Type B pancreatic cell (in vitro differentiated cells): Measurements from ENCODE around the gene UGT1A9. TPM values are rescaled to one million over a fixed set of nuclear protein-coding genes. Genes with fewer than 3 reads are reported as not detected.

Source experiments
- DNase-seq: peaks from one replicate; pipeline ENCODE4 v3.0.0; 2021; ENCODE audit warnings: mixed read lengths; ENCODE audit not compliant: unreplicated experiment; ENCODE audit errors: extremely low spot score
- H3K27ac Mint-ChIP-seq: 2 replicates; pipeline ENCODE4 v1.8.0; 2021; ENCODE audit warnings: mild to moderate bottlenecking, mixed read lengths
- H3K27me3 Mint-ChIP-seq: 2 replicates; pipeline ENCODE4 v1.8.0; 2021; ENCODE audit warnings: mixed read lengths
- H3K36me3 Mint-ChIP-seq: 2 replicates; pipeline ENCODE4 v1.8.0; 2021; ENCODE audit warnings: mixed read lengths
- H3K4me1 Mint-ChIP-seq: one replicate; pipeline ENCODE4 v1.8.0; 2021; ENCODE audit warnings: mixed read lengths; ENCODE audit not compliant: unreplicated experiment
- H3K4me3 Mint-ChIP-seq: 2 replicates; pipeline ENCODE4 v1.8.0; 2021; ENCODE audit warnings: mild to moderate bottlenecking, mixed read lengths
- H3K9me3 Mint-ChIP-seq: 2 replicates; pipeline ENCODE4 v1.8.0; 2021; ENCODE audit warnings: mixed read lengths
- total RNA-seq: library from RNA; stranded (reverse); gene quantifications from 2 replicates; pipeline ENCODE4 v1.2.1, GENCODE V29; 2021; ENCODE audit warnings: low replicate concordance
- TF ChIP-seq, protein P1 (sequence below): fragments of 200-600 bp; sonication (generic); conservative IDR thresholded peaks from 2 replicates; pipeline ENCODE4 v1.5.0; 2021; ENCODE audit warnings: antibody characterized with exemption, mild to moderate bottlenecking

UGT1A9 gene
- total RNA-seq, 1 donor from 2014 or later, result not detected

DNA sequence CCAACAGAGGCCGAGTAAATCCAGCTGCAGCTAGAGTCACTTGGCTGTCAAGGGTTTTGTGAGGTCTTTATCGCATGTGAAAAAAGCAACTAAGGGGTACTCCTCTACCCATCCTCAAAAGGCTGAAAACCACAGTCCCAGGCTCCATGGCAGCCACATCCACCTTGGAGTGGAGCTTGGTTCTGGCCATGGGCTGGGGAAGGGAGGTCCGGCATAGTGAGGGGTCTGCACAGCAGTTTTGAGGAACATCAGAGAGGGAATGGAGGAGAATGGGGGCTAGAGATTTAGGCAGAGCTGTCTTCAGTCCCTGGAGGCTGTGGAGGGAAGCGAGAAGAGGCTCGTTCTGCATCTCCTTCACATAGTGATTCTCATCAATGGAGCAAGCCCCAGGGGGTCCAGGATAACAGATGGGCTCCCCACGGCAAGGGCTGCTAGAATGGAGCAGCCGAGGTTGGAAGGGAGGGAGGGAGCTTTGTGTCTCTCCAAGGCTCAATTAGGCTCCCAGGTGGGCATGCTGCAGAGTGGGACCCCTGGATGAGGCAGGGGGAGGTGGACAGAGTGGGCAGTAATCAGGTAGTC is 127.5 kb downstream of the UGT1A9 start:
- Mint-ChIP-seq H3K27me3 (peaks cover 17% of the 10 kb centered on the region), H3K36me3 (no peaks in the 10 kb centered on the region), H3K27ac (no peak overlapping the region), H3K9me3 (no peaks in the 10 kb centered on the region), H3K4me3 (no peak overlapping the region), H3K4me1 (no peaks in the 10 kb centered on the region)
- DNase-seq, result peak; percentile 49
- TF ChIP-seq, protein P1, sequence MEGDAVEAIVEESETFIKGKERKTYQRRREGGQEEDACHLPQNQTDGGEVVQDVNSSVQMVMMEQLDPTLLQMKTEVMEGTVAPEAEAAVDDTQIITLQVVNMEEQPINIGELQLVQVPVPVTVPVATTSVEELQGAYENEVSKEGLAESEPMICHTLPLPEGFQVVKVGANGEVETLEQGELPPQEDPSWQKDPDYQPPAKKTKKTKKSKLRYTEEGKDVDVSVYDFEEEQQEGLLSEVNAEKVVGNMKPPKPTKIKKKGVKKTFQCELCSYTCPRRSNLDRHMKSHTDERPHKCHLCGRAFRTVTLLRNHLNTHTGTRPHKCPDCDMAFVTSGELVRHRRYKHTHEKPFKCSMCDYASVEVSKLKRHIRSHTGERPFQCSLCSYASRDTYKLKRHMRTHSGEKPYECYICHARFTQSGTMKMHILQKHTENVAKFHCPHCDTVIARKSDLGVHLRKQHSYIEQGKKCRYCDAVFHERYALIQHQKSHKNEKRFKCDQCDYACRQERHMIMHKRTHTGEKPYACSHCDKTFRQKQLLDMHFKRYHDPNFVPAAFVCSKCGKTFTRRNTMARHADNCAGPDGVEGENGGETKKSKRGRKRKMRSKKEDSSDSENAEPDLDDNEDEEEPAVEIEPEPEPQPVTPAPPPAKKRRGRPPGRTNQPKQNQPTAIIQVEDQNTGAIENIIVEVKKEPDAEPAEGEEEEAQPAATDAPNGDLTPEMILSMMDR, result no peak

DNA sequence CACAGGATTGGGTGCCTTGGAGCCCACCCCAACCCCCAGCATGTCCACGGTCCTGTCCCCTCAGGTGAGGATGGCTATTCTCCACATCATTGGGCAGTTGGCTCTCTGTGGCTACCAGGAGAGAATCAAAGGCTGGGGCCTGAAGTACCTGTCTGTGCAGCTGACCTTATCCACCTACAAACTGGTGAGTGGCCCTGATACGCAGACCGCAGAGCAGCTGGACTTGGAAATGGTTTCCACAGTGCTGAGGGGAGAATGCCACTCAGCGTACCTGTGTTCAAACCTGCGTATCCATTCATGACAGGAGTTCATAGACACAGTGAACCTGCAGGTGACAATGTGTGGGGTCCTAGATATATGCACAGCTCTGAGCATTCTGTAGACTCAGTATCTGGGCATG is 128.0 kb downstream of the UGT1A9 start:
- H3K27me3 Mint-ChIP-seq, result peaks cover 21% of the 10 kb centered on the region

DNA sequence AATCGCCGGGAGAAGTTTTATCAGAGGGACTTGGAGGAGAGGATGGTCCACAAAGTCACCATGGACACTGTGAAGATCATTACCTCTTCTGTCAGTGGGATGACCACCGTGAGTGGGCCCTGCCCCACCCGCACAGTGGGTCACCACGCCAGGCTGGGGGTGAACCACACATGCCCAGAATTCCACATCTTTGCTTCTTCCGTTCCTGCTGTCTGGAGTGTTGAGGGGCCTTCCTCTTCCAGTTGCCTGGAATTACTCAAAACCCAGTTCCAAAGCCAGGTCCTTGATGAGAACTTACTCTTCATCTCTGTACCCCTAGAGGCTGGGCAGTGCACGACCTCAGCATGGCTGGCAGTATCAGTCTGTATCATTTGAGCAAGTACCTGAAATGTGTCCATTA is 128.5 kb downstream of the UGT1A9 start:
- DNase-seq, result no peak
- TF ChIP-seq, protein P1, result no peak
- peaks cover 25% of the 10 kb centered on the region for H3K27me3 Mint-ChIP-seq
- H3K4me3 Mint-ChIP-seq, result no peak overlapping the region
- H3K4me1 Mint-ChIP-seq, result no peaks in the 10 kb centered on the region
- no peaks in the 10 kb centered on the region for H3K9me3 Mint-ChIP-seq
- H3K27ac Mint-ChIP-seq, result no peak overlapping the region
- H3K36me3 Mint-ChIP-seq, result no peaks in the 10 kb centered on the region

More for the DNA sequence above, 128.0 kb downstream of the UGT1A9 start:
- H3K4me3 Mint-ChIP-seq, result no peak overlapping the region
- H3K9me3 Mint-ChIP-seq, result no peaks in the 10 kb centered on the region
- no peak overlapping the region for H3K27ac Mint-ChIP-seq
- TF ChIP-seq, protein P1, result no peak
- DNase-seq, result no peak
- no peaks in the 10 kb centered on the region for H3K36me3 Mint-ChIP-seq
- no peaks in the 10 kb centered on the region for H3K4me1 Mint-ChIP-seq

DNA sequence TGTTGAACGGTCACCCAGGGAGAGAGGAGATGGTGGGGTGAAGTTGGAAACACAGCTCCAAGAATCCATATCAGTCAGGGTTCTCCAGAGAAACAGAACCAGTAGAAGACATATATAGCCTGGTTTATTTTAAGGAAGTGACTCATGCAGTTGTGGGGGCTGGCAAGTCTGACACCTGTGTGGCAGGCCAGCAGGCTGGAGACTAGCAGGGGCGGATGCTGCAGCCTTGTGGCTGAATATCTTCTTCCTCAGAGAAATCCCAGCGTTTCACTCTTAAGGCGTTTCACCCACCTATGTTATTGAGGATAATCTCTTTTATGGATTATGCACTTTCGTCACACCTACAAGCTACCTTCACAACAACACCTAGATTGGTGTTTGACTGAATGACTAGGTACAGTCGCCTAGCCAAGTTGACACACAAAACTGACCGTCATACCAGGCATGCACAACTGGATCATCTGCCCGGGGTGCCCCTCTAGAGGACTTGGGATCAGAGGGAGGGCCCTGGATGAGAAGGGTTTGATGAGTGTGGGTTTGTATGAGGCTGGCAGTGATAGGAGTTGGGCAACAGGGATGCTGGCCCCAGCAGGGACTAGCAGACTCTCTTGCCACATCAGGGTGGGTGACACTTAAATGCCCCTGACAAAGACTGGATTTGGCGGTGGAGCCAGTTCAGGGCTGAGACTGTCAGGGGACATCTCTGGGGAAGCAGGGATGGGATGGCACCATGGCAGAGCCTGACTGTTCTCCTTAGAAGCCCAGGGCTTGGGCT is 129.8 kb downstream of the UGT1A9 start:
- no peaks in the 10 kb centered on the region for H3K4me1 Mint-ChIP-seq
- no peak overlapping the region for H3K4me3 Mint-ChIP-seq
- no peak overlapping the region for H3K27ac Mint-ChIP-seq

DNA sequence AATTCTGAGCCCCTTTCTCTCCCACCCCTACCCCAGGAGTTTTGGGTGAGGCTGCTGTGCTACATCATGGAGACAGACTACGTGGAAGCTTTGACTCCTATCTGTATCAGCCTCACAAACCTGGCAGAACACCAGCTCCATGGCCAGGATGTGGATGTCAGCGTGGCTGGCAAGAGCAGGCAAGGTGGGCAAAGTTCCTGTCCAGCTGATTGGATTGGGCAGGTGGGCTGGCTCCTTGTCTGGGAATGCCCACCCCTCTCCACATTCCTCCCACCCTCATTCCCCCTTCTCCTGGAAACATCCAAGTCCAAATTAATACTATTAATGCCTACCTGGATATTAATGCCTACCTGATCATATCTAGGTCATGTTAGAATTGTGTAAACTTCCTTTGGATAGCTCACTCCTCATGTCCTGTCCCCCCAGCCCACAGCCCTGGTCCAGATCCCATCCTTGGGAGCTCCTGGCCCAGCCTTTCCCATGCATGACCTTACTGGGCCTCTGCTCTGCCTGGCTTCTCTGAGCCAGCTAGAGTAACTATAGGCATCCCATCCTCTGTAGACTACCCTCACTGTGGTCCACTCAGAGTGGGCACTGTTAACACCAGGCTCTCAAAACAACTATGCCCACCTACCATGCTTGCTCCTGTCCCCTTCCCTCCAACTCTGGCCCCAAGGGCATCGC is 130.6 kb downstream of the UGT1A9 start:
- no peak overlapping the region for H3K4me3 Mint-ChIP-seq
- TF ChIP-seq, protein P1, result no peak
- H3K4me1 Mint-ChIP-seq, result no peaks in the 10 kb centered on the region
- H3K27ac Mint-ChIP-seq, result no peak overlapping the region
- H3K9me3 Mint-ChIP-seq, result no peaks in the 10 kb centered on the region
- H3K36me3 Mint-ChIP-seq, result no peaks in the 10 kb centered on the region
- DNase-seq, result peak; percentile 50
- peaks cover 27% of the 10 kb centered on the region for H3K27me3 Mint-ChIP-seq

More for the DNA sequence above, 129.8 kb downstream of the UGT1A9 start:
- peak; percentile 43 for DNase-seq
- no peaks in the 10 kb centered on the region for H3K9me3 Mint-ChIP-seq
- TF ChIP-seq, protein P1, result no peak
- H3K27me3 Mint-ChIP-seq, result peaks cover 27% of the 10 kb centered on the region
- no peaks in the 10 kb centered on the region for H3K36me3 Mint-ChIP-seq
